Neural cell (in vitro differentiated cells): ENCODE results near the gene TANC2.
A peak's percentile ranks its signal among the peaks of the same experiment; 100 is the strongest.

Experiments
- EP300 ChIP-seq: fragments of 450-650 bp; conservative IDR thresholded peaks from 2 replicates; pipeline ENCODE4 v1.6.1; 2014; ENCODE audit warnings: antibody characterized with exemption, mild to moderate bottlenecking, moderate library complexity; ENCODE audit not compliant: poor library complexity, severe bottlenecking
- EZH2 ChIP-seq: fragments of 200-600, 300-800 bp; shearing (Covaris generic), sonication (generic); IDR thresholded peaks from 2 replicates; pipeline ENCODE4 v1.6.1; 2014; ENCODE audit warnings: antibody characterized with exemption, low read length, borderline replicate concordance, mild to moderate bottlenecking; ENCODE audit not compliant: insufficient read depth, poor library complexity, severe bottlenecking
- RAD21 ChIP-seq: fragments of 450-650 bp; conservative IDR thresholded peaks from 2 replicates; pipeline ENCODE4 v1.6.1; 2014; ENCODE audit warnings: antibody characterized with exemption, mild to moderate bottlenecking, moderate library complexity
- TF ChIP-seq, protein P1 (sequence below): fragments of 450-650 bp; IDR thresholded peaks from 2 replicates; pipeline ENCODE4 v1.5.1; 2014; ENCODE audit warnings: antibody characterized with exemption, mild to moderate bottlenecking, moderate library complexity; ENCODE audit not compliant: poor library complexity, severe bottlenecking
- TF ChIP-seq, protein P2 (sequence below): IDR thresholded peaks from 2 replicates; pipeline ENCODE4 v1.6.1; 2012; ENCODE audit warnings: borderline replicate concordance

DNA sequence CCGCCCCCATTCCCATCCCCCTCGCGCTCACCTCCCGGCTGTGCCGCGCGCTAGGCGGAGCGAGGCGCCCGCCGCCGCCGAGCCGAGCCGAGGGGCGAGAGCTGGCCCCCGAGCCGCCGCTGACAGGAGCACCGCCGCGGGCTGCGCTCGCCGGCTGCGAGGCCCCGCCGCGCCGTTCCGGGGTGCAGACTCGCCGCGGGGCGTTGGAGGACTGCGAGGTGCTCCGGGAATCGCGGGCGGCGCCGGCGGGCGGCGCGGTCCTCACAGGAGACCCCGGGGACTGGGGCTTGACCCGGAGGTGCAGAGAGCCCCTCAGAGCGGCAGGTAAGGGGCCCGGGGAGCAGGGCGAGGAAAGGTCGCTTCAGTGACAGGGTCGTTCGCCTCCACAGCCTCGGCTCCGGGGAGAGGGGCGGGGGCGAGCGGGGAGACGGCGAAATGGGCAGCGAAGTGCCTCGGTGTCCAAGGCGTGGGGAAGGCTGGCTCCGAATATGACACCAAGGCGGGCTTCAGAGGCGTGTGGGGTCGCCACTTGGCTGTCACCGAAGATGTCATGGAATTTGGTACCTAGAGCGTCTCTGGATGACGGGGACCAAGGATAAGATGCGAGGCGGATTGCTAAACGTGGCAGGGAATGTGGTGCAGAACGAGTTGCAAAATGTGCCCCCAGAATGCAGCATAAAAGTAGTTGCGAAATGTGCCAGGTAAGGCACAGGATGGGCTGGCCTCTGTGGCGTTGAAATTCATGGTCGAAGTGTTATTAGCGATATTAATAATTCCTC, 580 bp downstream of the TANC2 start:
- TF ChIP-seq, protein P1, sequence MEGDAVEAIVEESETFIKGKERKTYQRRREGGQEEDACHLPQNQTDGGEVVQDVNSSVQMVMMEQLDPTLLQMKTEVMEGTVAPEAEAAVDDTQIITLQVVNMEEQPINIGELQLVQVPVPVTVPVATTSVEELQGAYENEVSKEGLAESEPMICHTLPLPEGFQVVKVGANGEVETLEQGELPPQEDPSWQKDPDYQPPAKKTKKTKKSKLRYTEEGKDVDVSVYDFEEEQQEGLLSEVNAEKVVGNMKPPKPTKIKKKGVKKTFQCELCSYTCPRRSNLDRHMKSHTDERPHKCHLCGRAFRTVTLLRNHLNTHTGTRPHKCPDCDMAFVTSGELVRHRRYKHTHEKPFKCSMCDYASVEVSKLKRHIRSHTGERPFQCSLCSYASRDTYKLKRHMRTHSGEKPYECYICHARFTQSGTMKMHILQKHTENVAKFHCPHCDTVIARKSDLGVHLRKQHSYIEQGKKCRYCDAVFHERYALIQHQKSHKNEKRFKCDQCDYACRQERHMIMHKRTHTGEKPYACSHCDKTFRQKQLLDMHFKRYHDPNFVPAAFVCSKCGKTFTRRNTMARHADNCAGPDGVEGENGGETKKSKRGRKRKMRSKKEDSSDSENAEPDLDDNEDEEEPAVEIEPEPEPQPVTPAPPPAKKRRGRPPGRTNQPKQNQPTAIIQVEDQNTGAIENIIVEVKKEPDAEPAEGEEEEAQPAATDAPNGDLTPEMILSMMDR = no peak
- TF ChIP-seq RAD21 = peak; percentile 20
- TF ChIP-seq, protein P2, sequence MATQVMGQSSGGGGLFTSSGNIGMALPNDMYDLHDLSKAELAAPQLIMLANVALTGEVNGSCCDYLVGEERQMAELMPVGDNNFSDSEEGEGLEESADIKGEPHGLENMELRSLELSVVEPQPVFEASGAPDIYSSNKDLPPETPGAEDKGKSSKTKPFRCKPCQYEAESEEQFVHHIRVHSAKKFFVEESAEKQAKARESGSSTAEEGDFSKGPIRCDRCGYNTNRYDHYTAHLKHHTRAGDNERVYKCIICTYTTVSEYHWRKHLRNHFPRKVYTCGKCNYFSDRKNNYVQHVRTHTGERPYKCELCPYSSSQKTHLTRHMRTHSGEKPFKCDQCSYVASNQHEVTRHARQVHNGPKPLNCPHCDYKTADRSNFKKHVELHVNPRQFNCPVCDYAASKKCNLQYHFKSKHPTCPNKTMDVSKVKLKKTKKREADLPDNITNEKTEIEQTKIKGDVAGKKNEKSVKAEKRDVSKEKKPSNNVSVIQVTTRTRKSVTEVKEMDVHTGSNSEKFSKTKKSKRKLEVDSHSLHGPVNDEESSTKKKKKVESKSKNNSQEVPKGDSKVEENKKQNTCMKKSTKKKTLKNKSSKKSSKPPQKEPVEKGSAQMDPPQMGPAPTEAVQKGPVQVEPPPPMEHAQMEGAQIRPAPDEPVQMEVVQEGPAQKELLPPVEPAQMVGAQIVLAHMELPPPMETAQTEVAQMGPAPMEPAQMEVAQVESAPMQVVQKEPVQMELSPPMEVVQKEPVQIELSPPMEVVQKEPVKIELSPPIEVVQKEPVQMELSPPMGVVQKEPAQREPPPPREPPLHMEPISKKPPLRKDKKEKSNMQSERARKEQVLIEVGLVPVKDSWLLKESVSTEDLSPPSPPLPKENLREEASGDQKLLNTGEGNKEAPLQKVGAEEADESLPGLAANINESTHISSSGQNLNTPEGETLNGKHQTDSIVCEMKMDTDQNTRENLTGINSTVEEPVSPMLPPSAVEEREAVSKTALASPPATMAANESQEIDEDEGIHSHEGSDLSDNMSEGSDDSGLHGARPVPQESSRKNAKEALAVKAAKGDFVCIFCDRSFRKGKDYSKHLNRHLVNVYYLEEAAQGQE = peak; percentile 40
- TF ChIP-seq EZH2 = no peak
- TF ChIP-seq EP300 = no peak
